Keratinocyte (primary cell): ENCODE measurements around the gene KIF1B.

ENCODE experiments used
- CTCF ChIP-seq, 3 experiments: IDR thresholded peaks in 1 of 3; conservative IDR thresholded peaks in 1 of 3; optimal IDR thresholded peaks in 1 of 3; 2 replicates in 2 of 3; 3 replicates in 1 of 3; pipeline versions ENCODE3 to v1.5.1; 2011; ENCODE audit warnings: low read length in 3 of 3, mild to moderate bottlenecking in 3 of 3, moderate library complexity in 2 of 3, control low read depth in 1 of 3, inconsistent platforms in 1 of 3; ENCODE audit not compliant: insufficient read depth in 2 of 3; ENCODE audit errors: extremely low read depth in 1 of 3
- EZH2 ChIP-seq: IDR thresholded peaks from one replicate; pipeline ENCODE4 v1.6.1; 2012; ENCODE audit warnings: inconsistent platforms, mild to moderate bottlenecking, low read length, moderate library complexity

GRCh38 chr1:10319750-10320149 lies 109.4 kb downstream of the KIF1B start:
- TF ChIP-seq CTCF (optimal IDR thresholded peaks at IDR 0.05 in 1 of 3, IDR thresholded peaks at IDR 0.05 in 1 of 3, conservative IDR thresholded peaks at IDR 0.05 in 1 of 3; ENCODE audit: extremely low read depth in 1 of 3, insufficient read depth in 2 of 3, low read length in 3 of 3) (no peak), EZH2 (no peak)
